Neuron (in vitro differentiated cells): ENCODE data around the gene ZNF667.

ENCODE experiments used
- H2AFZ ChIP-seq: one replicate; pipeline ENCODE4 v1.6.1; 2013; ENCODE audit warnings: low read depth, mild to moderate bottlenecking, inconsistent platforms, low read length, moderate library complexity
- H3K27me3 ChIP-seq: one replicate; pipeline ENCODE4 v1.6.1; 2013; ENCODE audit warnings: low read length; ENCODE audit not compliant: insufficient read depth
- H3K36me3 ChIP-seq: one replicate; pipeline ENCODE4 v1.6.1; 2013; ENCODE audit warnings: low read length; ENCODE audit not compliant: insufficient read depth
- H3K4me1 ChIP-seq: one replicate; pipeline ENCODE4 v1.6.1; 2013; ENCODE audit warnings: low read length; ENCODE audit not compliant: insufficient read depth
- H3K4me3 ChIP-seq: 2 replicates; pipeline ENCODE4 v1.5.1; 2013; ENCODE audit warnings: mild to moderate bottlenecking, low read length, moderate library complexity
- H3K9me3 ChIP-seq: one replicate; pipeline ENCODE4 v1.6.1; 2013; ENCODE audit warnings: low read length

Gene ZNF667

GRCh38 chr19:56423276-56423984 is 53.7 kb downstream of the ZNF667 start:
- H3K36me3 ChIP-seq, result peaks cover 34% of the 10 kb centered on the region
- no peak overlapping the region for H3K4me3 ChIP-seq
- no peaks in the 10 kb centered on the region for H3K4me1 ChIP-seq
- no peaks in the 10 kb centered on the region for H3K27me3 ChIP-seq
- peaks cover 50% of the 10 kb centered on the region for H3K9me3 ChIP-seq
- H2AFZ ChIP-seq, result no peak overlapping the region

- Histone ChIP-seq H3K27me3 (no peaks in the 10 kb centered on the region), H3K4me3 (peak overlapping the region; percentile 59), H2AFZ (no peak overlapping the region), H3K9me3 (peaks cover 44% of the 10 kb centered on the region), H3K4me1 (peaks cover 7% of the 10 kb centered on the region), H3K36me3 (peaks cover 31% of the 10 kb centered on the region)
Observed at GRCh38 chr19:56405062-56405461, 72.1 kb downstream of the ZNF667 start.

- Histone ChIP-seq H3K4me3 (peak overlapping the region; percentile 59), H3K4me1 (peaks cover 7% of the 10 kb centered on the region), H3K27me3 (no peaks in the 10 kb centered on the region), H2AFZ (peak overlapping the region; percentile 43), H3K36me3 (peaks cover 29% of the 10 kb centered on the region), H3K9me3 (peaks cover 43% of the 10 kb centered on the region)
Observed at GRCh38 chr19:56404705-56405056, 72.5 kb downstream of the ZNF667 start.

- Histone ChIP-seq H2AFZ (peak within 1 kb of the TSS; percentile 43), H3K4me1 (peaks cover 7% of the 10 kb centered on the region), H3K4me3 (peak within 1 kb of the TSS; percentile 59), H3K27me3 (no peaks in the 10 kb centered on the region), H3K9me3 (peaks cover 44% of the 10 kb centered on the region), H3K36me3 (peaks cover 30% of the 10 kb centered on the region)
Observed at GRCh38 chr19:56403764-56404704, 73.1 kb downstream of the ZNF667 start, which contains the start of gene ZNF583. Gene ZNF583, plus strand, starts transcription at chr19:56404332. Its CDS starts 2,783 bp downstream, at chr19:56407115.

- H3K4me1 ChIP-seq, result peaks cover 7% of the 10 kb centered on the region
- peaks cover 30% of the 10 kb centered on the region for H3K36me3 ChIP-seq
- peaks cover 41% of the 10 kb centered on the region for H3K9me3 ChIP-seq
- H3K4me3 ChIP-seq, result peak overlapping the region; percentile 59
- no peaks in the 10 kb centered on the region for H3K27me3 ChIP-seq
- peak overlapping the region; percentile 43 for H2AFZ ChIP-seq
Observed at GRCh38 chr19:56403261-56403660, 73.9 kb downstream of the ZNF667 start.

- no peak overlapping the region for H3K4me3 ChIP-seq
- H3K9me3 ChIP-seq, result peaks cover 39% of the 10 kb centered on the region
- H3K4me1 ChIP-seq, result peaks cover 7% of the 10 kb centered on the region
- H2AFZ ChIP-seq, result no peak overlapping the region
- peaks cover 29% of the 10 kb centered on the region for H3K36me3 ChIP-seq
- no peaks in the 10 kb centered on the region for H3K27me3 ChIP-seq
Observed at GRCh38 chr19:56400485-56400884, 76.7 kb downstream of the ZNF667 start.

GRCh38 chr19:56398809-56399208 is 78.3 kb downstream of the ZNF667 start:
- Histone ChIP-seq H3K27me3 (no peaks in the 10 kb centered on the region), H3K4me3 (no peak overlapping the region), H3K36me3 (peaks cover 29% of the 10 kb centered on the region), H2AFZ (no peak overlapping the region), H3K9me3 (peaks cover 43% of the 10 kb centered on the region), H3K4me1 (peaks cover 3% of the 10 kb centered on the region)

- H3K4me1 ChIP-seq, result no peaks in the 10 kb centered on the region
- H3K27me3 ChIP-seq, result no peaks in the 10 kb centered on the region
- peak within 1 kb of the TSS; percentile 68 for H2AFZ ChIP-seq
- peak within 1 kb of the TSS; percentile 74 for H3K4me3 ChIP-seq
- peaks cover 34% of the 10 kb centered on the region for H3K36me3 ChIP-seq
- peaks cover 48% of the 10 kb centered on the region for H3K9me3 ChIP-seq
Observed at GRCh38 chr19:56393119-56394012, 83.8 kb downstream of the ZNF667 start, which contains the start of gene ZNF582. Gene ZNF582, minus strand, starts transcription at chr19:56393534. Its CDS starts 1,782 bp downstream, at chr19:56391752.
